Prostate gland (tissue), 2 donors: ENCODE results near the gene SCAMP4.

Experiments used
- POLR2A ChIP-seq: fragments of 450-650 bp; IDR thresholded peaks from one replicate; pipeline ENCODE4 v1.6.1; 2016; ENCODE audit warnings: antibody characterized with exemption, mild to moderate bottlenecking
- TF ChIP-seq, protein P1 (sequence below), 4 experiments: fragments of 200-600 bp in 2 of 4; fragments of 450-650 bp in 2 of 4; sonication (generic) in 2 of 4; IDR thresholded peaks; 1 replicate in 3 of 4; 2 replicates in 1 of 4; pipeline ENCODE4 v1.5.1; 2016 to 2019; ENCODE audit warnings: antibody characterized with exemption in 4 of 4, mild to moderate bottlenecking in 2 of 4, moderate library complexity in 2 of 4

DNA sequence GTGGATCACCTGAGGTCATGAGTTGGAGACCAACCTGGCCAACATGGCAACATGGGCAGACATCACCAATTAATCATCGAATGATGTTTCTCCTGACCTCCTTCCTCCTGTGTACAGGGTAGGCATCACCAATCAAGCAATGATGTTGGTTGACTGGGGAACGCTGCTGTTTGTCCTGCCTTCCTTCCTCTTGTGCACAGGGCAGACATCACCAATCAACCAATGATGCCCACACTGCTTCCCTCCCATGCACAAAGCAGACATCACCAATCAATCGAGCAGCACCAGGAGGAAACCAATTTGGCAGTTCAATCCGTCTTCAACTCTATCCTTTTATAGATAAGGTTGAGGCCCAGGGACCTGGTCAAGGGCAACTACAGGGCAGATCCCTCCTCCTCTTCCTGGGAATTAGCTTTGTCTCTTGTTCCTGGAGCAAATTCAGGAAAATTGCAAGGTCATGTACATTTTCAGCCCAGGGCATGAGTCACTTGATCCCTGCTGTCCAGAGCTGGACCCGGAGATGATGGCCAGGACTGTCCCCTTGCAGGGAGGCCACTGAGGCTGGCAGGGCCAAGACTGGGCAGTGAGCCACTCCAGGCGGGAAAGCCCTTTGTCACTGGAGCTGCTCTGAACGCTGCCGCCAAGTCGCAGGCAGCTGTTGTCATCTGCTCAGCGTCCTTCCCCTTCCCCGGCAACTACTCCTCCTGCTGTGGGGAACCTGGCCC, 30.4 kb downstream of the SCAMP4 start:
- TF ChIP-seq, protein P1, sequence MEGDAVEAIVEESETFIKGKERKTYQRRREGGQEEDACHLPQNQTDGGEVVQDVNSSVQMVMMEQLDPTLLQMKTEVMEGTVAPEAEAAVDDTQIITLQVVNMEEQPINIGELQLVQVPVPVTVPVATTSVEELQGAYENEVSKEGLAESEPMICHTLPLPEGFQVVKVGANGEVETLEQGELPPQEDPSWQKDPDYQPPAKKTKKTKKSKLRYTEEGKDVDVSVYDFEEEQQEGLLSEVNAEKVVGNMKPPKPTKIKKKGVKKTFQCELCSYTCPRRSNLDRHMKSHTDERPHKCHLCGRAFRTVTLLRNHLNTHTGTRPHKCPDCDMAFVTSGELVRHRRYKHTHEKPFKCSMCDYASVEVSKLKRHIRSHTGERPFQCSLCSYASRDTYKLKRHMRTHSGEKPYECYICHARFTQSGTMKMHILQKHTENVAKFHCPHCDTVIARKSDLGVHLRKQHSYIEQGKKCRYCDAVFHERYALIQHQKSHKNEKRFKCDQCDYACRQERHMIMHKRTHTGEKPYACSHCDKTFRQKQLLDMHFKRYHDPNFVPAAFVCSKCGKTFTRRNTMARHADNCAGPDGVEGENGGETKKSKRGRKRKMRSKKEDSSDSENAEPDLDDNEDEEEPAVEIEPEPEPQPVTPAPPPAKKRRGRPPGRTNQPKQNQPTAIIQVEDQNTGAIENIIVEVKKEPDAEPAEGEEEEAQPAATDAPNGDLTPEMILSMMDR (IDR thresholded peaks at IDR 0.05): no peak
- TF ChIP-seq POLR2A: no peak
